RKO (cell line): ENCODE results near the gene IRX2.

Experiments
- DNase-seq: peaks from one replicate; pipeline ENCODE4 v3.0.0-alpha.2; 2016; ENCODE audit warnings: low spot score

IRX2 gene

DNA sequence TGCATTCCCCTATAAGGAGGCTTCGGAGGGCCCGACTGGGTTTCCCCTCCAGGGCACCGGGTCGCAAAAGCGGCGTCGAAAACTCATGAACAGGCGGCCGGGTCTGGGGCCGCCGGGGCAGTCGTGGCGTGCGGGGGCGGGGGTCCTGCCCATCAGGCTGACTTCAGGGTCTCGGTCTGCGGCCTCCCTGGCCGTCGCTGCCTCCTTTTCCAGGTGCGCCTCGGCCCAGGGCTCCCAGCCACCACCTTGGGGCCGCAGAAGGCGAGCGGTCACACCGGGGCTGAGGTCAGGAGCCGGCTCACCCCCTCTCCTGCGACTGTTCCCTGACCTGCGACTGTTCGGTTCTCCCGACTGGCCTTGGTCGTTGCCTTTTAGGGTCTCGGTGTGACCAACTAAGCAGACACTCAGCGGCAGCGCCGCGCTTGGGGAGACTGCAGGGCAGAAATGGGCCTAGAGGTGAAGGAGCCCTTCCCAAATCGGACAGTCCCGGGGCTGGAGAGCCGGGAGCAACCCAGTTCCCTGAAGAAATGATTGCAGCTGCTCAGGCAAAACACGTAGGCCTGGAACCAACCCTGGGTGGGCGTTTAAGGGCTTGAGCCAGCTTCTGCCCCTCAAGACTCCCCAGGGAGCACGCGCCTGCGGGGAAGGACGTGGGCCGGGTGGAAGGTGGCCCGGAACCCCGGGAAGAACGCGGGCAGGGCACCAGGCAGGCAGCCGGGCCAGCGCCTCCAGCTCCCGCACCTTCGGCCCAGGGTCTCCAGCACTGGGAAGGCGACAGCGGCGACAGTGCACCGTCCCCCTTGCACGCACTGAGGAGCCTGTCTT is 11.2 kb downstream of the IRX2 start:
- DNase-seq: no peak

DNA sequence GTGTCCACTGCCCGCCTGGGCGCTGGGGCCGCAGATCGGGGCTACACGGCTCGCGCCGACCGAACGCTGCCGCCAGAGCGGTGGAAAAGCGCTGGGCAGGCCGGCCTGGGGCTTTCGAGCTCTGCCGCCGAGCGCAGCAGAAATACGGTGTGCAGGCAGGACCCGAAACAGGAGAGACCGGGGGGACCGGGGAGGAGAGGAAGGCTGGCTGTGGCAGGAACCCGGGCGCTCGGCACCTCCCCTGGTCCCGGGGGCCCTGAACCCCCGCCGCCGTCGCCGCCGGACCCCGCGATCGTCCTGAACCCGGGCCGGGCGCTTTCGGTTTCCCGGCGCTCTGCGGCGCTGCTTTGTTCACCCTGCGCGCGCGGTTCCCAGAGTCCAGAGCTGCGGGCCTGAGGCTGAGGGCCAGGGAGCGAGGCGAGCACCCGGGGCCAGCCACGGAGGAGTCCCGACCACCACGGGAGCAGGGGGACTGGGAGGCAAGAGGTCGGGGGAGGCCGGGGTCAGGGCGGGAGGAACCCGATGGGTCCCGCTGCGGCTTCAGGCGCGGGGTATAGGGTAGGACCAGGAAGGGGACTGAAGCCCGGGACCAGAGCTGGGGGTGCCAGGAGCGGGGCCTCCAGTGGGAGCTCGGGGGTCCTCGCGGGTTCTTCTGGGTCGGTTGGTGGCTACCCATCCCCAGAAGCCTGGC is 12.0 kb downstream of the IRX2 start:
- no peak for DNase-seq

DNA sequence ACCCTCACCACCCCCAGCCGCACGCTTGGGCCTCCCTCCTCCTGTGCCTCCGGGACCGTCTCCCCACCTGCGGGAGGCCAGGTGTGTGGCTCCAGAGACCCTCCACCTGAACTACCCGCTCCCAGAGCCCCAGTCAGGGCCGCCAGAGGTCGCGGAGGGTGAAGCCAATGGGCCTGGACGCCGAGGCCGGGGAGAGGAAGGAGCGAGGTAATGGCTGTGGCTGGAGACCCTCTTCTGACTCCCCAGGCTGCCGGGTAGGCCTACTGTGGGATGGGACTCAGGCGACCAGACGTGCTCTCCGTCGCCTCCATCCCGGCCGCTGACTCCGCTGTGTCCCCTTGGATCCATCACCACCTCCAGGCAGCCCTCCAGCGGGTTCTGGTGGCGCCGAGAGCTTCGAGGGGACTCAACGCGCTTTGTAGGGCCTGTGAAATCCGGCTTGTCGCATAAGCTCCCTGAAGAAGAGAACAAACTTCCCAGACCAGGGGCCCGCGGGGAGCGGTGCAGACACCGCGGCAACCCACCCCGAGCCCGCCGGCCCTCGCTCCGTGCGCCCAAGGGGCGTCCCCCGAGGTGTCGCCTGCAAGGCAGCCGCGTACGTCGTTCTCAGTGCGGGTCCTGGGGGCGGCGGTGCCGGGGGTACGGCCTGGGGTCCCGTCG is 12.6 kb downstream of the IRX2 start:
- no peak for DNase-seq

DNA sequence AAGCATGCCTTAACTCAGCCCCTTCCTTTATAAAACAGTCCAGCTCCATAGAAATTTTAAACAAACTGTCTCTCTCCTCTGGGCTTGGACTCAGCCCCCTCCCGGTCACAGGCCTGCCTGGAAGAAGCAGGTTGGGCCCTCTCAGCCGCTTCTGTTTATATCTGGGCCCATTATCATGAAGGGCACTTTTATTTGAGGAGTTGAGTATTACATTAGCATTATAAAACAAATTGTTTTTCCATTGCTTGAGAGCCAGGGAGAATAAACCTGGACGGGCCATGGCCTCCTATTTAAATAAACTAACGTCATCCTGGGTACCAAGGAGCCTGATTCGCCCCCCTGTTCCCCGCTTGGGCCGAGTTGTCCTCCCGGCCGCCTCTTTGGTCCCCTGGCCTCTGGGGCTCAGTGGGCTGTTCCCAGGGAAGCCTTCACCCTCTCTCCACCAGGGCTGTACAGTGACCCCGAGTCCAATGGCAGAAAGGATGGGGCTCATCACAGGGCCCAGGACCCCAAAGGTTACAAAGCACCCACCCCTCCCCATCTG is 13.2 kb downstream of the IRX2 start:
- DNase-seq: no peak

DNA sequence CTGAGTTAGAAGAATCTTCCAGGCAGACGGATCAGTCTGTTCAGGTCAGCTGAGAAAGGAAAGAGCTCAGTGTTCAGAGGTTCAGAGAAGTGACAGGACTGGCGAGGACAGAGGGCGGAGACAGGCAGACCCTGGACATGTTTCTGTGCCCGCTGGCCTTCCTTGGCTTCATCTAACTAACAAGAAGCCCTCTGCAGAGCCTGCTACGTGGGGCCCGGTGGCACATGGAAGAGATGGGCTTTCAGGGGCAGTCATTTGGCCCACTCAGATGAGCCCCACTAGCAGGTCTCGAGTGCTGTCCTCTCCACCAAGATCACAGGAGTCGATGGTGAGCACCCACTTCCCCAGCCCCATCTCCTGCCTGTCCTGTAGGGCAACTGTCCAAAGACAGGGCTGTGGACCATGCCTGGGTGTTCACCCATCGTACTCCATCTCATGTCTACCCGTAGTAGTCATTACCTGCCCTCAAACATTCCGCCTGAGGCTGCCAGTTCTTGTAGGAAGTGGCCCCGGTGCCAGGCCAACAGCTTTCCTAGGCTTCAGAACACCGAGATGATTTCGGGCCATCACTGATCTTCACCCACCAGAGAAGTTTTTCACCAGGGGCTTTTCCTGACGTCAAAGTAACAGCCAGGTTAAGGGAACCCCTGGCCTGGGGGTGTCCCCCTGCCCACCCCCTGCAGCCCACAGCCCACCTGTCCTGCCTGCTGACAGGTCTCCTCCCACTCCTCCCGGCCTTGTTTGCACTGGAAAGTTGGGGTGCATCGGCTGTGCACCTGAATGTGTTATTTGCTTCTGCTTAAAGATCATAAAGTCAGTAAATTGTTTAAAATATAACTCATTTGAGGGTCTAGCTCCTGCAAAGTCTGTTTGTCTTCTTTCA is 14.0 kb downstream of the IRX2 start:
- DNase-seq: no peak

DNA sequence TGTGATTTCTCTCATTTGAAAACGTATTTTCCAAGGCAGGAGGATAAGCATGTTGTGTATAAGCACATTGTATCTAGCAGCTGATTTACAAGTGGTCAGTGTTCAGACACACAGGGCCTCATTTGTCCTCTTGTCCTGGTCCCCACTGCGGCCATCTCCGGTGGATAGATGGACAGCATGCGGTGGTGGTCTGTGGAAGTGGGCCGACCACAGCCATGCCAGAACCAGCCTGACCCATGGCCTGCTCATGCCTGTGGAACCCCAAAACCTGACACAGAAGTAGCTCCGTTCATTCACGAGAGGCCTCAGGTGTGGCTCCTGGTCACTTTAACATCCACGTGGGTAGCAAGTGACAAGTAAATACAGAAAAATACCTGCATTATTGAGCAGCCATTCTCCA is 14.6 kb downstream of the IRX2 start:
- DNase-seq: no peak

DNA sequence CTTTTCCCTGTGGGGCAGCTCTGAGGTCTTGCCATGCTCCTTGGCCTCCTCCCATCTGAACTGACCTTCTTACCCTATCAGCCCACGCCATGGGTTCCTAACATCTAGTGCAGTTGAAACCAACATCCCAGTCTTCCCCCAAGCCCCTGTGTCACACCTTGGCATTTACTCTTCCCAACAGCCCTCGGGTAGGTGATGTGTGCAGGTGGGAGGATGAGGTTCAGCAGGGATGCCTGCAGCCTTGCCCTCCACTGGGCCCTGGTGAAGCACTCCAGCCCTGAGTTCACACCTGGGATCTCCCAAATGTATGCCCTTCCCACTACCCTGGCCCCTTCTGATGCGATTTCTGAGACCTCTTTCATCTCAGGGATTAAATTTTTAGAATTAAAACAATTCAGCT is 15.5 kb downstream of the IRX2 start:
- DNase-seq: no peak

DNA sequence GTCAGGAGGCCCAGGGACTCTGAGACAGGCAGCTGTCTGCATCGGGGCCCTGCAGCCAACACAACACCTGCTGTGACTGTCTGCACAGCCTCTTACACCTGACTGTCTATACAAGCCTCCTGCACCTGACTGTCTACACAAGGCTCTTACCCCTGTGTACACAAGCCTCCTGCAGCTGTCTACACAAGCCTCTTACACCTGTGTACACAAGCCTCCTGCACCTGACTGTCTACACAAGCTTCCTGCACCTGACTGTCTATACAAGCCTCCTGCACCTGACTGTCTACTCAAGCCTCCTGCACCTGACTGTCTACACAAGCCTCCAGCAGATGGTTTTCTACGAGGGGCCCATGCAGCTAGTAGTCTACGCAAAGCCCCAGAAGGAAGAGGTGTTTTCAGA is 18.6 kb downstream of the IRX2 start:
- DNase-seq: no peak

DNA sequence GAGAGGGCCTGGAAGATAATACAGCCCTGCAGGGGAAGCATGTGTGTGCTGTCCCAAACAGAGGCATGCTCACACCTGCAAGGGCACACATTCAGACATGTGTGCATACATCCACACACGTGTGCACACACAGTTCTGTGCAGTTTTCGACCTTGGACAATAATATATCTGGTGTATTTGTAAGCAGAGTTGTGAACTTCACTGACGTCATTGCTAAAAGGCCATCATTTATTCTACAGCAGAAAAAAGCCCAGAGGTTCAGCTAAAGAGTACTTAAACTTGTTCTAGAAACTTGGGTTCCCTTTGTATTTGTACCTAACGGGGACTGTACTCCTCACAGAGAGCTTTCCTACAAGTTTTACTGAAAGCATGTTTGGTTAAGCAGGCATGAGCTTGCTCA is 19.5 kb downstream of the IRX2 start:
- DNase-seq: no peak

DNA sequence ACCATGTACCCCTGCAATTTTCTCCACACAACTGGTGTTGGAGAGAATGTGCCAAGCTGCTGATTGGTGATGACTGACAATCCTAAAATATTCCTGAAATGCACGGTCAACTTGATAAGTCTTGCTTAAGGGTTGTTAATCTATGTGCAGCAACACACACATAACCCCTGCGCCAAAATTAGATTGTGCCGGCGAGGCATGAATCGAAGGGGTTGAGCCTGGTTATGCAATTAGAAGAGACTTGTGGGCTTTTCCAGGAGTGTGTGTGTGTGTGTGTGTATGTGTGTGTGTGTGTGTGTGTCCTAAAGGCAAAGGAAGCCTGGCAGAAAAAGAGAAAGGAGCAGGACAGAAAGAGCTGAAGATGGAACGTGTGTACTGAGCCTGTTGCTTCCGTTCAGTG is 22.3 kb downstream of the IRX2 start:
- DNase-seq: no peak

DNA sequence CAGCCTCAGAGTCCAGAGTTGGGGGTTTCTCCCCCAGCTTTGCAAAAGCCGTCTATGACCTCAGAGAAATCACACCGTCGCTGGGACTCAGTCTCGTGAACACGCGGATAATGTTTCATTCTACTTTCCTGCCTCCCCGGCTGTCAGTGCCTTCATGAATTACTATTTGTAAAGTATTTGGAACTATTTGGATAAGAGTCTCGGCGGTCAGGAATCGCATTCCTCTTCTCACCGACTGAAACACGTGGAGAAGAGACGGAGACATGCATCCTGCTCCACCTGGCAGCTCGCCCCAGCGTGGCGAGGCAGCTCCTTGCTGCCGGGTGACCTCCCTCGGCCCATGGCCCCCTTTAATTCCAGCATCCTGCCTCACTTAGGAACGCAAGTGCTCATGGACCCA is 23.9 kb downstream of the IRX2 start:
- DNase-seq: no peak

DNA sequence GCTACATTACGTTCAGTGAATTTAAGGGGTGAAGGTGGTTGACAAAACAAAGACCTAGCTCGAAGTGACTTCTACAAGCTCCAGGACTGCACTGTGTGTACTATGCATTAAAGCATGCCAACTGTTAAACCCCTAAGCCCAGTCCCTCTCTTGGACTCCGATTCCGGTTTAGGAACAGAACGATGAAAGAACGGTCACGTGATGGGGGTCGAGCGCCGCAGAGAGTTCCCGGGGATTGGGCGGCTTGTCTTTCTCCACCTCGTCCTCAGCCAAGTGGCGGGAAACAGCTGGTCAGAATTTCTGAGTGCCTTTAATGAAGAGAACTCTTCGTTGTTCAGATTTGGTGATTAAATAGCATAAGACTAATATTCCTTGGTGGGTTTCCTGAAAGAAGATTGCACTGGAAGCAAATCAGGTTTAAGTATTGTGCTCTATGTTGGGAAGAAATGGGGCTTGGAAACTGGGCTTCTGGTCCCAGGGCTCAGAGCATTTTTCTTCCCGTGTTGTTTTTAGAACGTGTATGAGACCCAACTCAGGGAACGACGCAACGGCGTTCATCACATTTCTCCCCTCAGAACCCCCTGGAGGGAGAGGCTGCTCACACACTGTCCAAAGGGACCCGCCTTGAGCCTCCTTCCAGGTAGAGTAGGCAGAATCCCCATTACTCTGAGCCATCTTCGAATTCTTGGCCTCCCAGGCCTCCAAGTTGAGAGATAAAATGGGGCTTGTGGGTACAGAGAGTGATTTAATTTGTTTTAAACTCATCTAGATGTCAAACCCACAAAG is 25.3 kb downstream of the IRX2 start:
- no peak for DNase-seq

DNA sequence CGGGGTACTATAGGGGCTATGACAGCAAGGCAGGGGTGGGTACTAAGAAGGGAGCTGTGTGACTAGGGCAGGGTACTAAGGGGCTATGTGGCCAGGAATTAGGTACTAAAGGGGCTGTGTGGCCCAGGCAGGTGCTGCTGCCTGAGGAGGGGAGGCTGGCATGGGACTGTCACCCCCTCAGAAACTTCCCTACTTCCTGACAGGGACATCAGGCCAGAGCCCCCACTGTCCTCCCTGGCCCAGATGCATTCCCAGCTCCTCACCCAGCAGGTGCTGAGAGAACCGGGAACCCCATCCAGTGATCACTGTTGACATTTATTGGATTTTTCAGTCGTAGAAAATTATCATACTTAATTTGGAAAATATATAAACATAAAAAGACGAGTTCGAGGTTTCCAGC is 26.6 kb downstream of the IRX2 start:
- DNase-seq: no peak

DNA sequence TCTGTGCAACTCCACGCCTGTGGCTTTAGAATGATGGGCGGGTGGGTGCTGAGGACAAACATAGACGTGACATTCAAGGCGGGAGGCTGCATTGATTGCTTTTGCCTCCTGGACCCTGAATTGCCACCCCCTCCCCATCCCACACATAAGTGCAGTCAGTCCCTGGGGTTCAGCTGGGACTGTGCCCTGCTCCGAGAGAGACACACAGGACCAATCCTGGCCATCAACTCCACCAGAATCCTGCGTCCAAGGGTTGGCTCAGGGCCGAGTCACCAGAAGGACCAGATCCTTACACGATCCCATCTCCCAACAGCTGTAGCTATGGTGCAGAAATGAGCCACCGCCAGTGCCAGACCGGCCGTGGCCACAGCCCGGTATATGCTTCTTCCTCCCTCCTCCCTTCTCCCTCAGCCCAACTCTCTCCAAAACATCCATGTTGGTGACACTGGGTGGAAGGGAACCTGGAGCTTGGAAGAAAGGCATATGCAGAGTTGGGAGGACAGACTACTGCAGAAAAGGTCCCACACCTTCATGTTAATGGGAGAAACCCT is 27.4 kb downstream of the IRX2 start:
- no peak for DNase-seq

DNA sequence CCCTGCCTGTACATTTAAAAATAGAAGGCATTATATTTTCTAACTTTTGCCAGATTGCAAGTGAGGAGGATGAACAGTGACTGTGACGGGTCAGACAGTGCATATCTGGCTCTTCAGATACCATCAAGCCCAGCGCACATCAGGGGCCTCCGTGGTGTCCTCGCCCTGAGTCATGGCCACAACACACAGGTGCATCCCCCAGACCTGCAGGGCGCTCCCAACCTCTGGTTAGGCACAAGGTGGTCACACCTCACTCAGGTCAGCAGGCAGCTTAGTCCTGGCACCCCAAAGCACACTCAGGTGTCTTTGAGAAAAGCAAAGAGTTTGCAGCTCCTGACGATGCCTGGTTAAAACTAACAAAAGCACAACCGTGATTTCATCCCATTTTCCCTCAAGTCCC is 28.6 kb downstream of the IRX2 start:
- no peak for DNase-seq

DNA sequence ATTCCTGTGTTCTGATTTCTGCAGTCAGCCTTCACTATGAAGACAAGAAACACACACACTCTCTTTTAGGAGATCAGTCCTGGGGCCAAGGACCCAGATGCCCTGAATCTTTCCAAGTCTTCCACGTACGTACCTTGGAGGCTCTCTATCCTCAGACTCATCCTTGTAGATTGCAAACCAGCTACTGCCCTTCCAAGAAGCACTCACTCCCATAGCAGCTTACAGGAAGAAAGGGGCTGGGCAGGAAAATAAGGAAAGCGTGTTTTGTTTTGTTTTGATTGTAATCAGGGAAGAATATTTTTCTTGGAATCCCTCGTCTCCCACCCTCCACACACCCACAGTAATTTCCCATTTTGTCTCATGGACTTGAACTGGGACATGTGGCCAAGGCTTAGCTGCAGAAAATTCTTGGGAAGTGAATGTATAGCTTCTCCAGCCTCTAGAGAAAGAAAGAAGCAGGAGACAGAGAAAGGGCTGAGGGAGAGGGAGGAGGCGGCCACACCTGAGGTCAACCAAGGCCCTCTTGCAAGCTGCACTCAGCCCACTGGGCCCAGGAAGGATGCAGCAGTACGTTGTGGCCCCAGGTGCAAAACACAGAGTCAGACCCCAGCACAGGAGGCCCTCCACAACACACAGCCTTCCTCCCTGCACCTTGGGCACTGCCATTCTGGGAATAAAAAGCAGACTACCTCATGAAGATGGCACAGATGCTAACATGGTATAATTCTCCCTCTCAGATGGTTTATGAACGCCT is 29.9 kb downstream of the IRX2 start:
- no peak for DNase-seq

DNA sequence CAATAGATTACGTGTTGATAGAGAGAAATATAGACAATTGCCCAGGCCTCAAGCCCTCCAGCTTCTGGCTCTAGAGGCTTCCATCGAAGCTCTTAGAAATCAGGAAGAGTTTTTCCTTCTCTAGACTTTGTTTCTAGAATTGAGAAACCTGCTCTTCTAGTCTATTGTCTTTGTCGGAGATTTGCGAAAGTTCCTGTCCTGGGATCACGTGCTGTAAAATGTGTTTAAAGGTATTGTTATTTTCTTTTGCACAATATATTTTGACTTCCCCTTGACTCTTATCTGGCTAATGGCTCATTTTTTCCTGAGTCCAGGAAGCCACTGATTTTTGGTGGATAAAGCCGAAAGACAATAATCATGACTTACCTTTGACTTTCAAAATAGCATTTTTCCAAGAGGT is 32.1 kb downstream of the IRX2 start:
- no peak for DNase-seq

DNA sequence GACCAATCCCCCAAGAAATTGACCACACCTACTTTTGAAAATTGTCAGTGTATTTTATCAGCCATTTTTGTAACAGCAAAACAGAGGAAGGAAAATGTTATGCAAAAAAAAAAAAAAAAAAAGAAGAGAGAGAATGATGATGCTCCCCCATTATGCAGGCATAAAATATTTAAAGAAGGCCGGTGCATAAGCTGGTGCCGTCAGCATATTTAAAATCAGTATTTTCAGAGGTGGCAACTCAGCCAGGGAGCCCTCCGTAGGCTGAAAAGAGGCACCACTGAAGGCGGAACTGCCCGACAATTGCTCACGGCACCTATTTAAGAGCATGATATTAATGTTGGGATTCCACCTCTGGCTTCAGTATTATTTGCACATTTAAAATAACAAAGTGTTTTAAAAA is 33.4 kb downstream of the IRX2 start:
- no peak for DNase-seq

DNA sequence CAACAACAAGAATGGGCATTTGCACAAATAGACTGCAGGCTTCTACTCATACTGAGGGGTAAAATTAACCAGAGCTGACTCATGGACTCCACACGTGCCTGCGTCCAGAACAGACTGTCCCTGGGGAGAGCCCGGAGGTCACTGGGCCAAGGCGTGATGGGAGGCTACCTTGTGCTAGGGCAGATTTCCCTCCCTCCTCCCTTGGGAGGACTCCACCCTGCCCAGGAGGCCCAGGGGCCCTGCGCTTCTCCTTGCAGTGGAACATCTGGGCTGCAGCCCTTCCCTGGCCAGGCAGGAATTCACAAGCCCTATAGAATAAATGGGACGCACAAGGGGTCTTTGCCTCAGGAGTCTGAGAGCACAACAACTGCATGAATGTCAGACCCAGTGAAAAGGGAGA is 35.6 kb downstream of the IRX2 start:
- DNase-seq: no peak

DNA sequence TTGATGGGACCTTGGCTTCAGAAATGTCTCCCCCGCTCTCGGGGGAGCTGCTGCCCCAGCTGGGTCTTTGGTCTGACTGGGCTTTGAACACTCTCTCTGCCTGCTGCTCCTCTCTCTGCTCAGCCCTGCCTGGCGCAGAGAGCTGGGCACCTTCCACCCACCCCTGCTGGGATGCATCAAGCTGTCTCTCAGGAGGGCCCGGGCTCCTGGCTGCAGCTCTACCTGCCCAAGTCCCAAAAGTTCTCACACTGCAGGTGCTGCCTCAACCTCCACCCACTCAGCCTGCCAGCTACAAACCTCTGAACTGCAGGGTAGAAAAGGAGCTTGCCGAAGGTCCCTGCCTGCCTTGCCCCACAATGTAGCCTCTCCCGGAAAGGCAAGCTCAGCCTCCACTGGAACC is 36.7 kb downstream of the IRX2 start:
- no peak for DNase-seq
